NCI-H2029 (cell line): ENCODE data around the gene GMPS.
A peak's percentile ranks its signal among the peaks of the same experiment; 100 is the strongest.
"Not testable (repeated sequence)": the region's sequence is repeated elsewhere in the genome, so short reads cannot be mapped to it uniquely, and the experiment has no call there.

ENCODE experiments used
- DNase-seq: peaks from one replicate; lab custom pipeline; 2025; lab: John Stamatoyannopoulos, UW

GMPS gene

GRCh38 chr3:155870133-155870944 lies at the start of gene GMPS:
Gene GMPS (plus strand): TSS chr3:155870650. CDS start chr3:155870871, 221 bp downstream.
- peak; percentile 94 for DNase-seq

GRCh38 chr3:155828490-155829098 lies 41.9 kb upstream of the GMPS start:
- DNase-seq: not testable (repeated sequence)

- DNase-seq: no peak
Measured at GRCh38 chr3:155835341-155836071, 34.9 kb upstream of the GMPS start.

- DNase-seq: no peak
Measured at GRCh38 chr3:155843569-155843968, 26.9 kb upstream of the GMPS start.

- no peak for DNase-seq
Measured at GRCh38 chr3:155846119-155846518, 24.3 kb upstream of the GMPS start.

GRCh38 chr3:155847993-155848392 lies 22.5 kb upstream of the GMPS start:
- no peak for DNase-seq

- not testable (repeated sequence) for DNase-seq
Measured at GRCh38 chr3:155849404-155849803, 21.0 kb upstream of the GMPS start.

GRCh38 chr3:155852341-155852740 lies 18.1 kb upstream of the GMPS start:
- DNase-seq: no peak

GRCh38 chr3:155853214-155854140 lies 17.0 kb upstream of the GMPS start:
- DNase-seq: no peak

- peak; percentile 99 for DNase-seq
Measured at GRCh38 chr3:155854141-155854940, 16.1 kb upstream of the GMPS start, which contains the start of gene SLC33A1. Gene SLC33A1 (minus strand): TSS chr3:155854427. CDS start chr3:155853997, 430 bp downstream.

GRCh38 chr3:155859859-155860258 lies 10.6 kb upstream of the GMPS start:
- DNase-seq: no peak

- DNase-seq: not testable (repeated sequence)
Measured at GRCh38 chr3:155860424-155860823, 10.0 kb upstream of the GMPS start.

GRCh38 chr3:155861476-155862183 lies 8.8 kb upstream of the GMPS start:
- no peak for DNase-seq

- peak; percentile 14 for DNase-seq
Measured at GRCh38 chr3:155862290-155862982, 8.0 kb upstream of the GMPS start.

- no peak for DNase-seq
Measured at GRCh38 chr3:155863072-155863784, 7.2 kb upstream of the GMPS start.

- no peak for DNase-seq
Measured at GRCh38 chr3:155869691-155870090, 759 bp upstream of the GMPS start.

GRCh38 chr3:155870945-155871745 lies 695 bp downstream of the GMPS start:
- DNase-seq: peak; percentile 7

GRCh38 chr3:155871746-155872158 lies 1.3 kb downstream of the GMPS start:
- DNase-seq: no peak
